ENCODE data around the gene TST.

The TST gene

DNA sequence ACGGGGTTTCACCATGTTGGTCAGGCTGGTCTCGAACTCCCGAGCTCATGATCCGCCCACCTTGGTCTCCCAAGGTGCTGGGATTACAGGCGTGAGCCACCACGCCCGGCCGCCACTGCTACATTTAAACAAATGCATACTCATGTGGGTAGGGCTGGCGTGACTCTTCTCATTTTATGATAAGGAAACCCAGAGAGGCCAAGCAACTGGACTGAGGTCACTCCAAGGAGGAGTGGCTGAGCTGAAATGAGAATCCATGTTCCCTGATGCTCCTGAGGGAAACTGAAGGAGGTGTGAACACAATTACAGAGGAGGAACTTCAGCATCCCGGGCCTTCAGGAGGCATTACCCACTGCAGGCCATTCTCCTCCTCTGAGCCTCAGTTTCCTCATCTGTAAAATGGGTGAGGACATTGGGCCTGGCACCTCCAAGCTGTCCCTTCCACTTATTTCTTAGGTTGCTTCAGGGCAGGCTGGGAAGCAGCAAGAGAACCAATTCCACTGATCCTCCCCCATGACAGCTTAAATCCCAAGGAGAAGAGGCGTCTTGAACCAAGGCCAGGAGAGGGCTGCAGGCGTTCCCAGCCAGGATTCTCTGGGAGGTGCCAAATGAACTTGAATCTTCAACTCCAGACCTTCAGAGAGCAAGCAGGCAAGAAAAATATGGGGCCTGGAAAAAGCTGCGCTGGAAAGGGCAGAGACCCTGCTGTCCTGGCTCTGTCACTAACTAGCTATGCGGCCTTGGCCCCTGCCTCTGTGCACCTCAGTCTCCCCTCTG is 2.9 kb downstream of the TST start:
- DNase-seq (ENCODE audit: extremely low read depth, insufficient read length): no peak
- no peak for TF ChIP-seq CTCF (IDR thresholded peaks at IDR 0.05; ENCODE audit: insufficient read depth, low read length, poor library complexity, severe bottlenecking)
- no peak overlapping the region for H3K4me3 ChIP-seq (replicated peaks; ENCODE audit: low read depth, low read length)

GRCh38 chr22:37015587-37015878 is 3.7 kb downstream of the TST start:
- Histone ChIP-seq H3K36me3 (ENCODE audit: control insufficient read depth, insufficient read depth, low read length) (no peaks in the 10 kb centered on the region; the same call in 1 of the 2 replicates), H3K27me3 (replicated peaks; ENCODE audit: control insufficient read depth, insufficient read depth, low read length) (no peaks in the 10 kb centered on the region), H3K4me3 (replicated peaks; ENCODE audit: low read depth, low read length) (no peak overlapping the region)
- DNase-seq (ENCODE audit: extremely low read depth, insufficient read length): no peak
- TF ChIP-seq CTCF (IDR thresholded peaks at IDR 0.05; ENCODE audit: insufficient read depth, low read length, poor library complexity, severe bottlenecking): no peak

More for the DNA sequence above, 2.9 kb downstream of the TST start:
- no peaks in the 10 kb centered on the region for H3K27me3 ChIP-seq (replicated peaks; ENCODE audit: control insufficient read depth, insufficient read depth, low read length)
- no peaks in the 10 kb centered on the region; the same call in 1 of the 2 replicates for H3K36me3 ChIP-seq (ENCODE audit: control insufficient read depth, insufficient read depth, low read length)

GRCh38 chr22:37014835-37015586 is 4.2 kb downstream of the TST start:
- no peak for TF ChIP-seq CTCF (IDR thresholded peaks at IDR 0.05; ENCODE audit: insufficient read depth, low read length, poor library complexity, severe bottlenecking)
- H3K27me3 ChIP-seq (replicated peaks; ENCODE audit: control insufficient read depth, insufficient read depth, low read length): no peaks in the 10 kb centered on the region
- no peak for DNase-seq (ENCODE audit: extremely low read depth, insufficient read length)
- H3K36me3 ChIP-seq (ENCODE audit: control insufficient read depth, insufficient read depth, low read length): no peaks in the 10 kb centered on the region; the same call in 1 of the 2 replicates
- H3K4me3 ChIP-seq (replicated peaks; ENCODE audit: low read depth, low read length): no peak overlapping the region

DNA sequence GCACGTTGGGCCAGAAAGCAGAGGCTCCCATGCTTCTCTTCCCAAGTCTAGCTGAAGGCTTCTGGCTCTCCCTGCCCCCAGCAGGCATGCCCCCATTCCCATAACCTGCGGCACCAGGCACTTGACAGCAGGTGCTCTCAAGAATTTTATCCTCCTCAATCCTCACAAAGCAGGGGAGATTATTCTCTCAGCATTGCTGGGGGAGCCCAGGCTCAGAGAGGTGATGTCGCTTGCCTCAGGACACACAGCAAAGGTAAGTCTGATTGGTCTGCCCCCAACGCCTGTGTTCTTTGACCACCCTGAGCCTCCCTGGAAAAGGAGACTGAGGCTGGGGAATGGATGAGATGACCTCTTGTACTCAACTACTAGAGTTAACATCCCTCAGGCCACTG is 4.8 kb downstream of the TST start:
- no peak for DNase-seq (ENCODE audit: extremely low read depth, insufficient read length)
- no peak for TF ChIP-seq CTCF (IDR thresholded peaks at IDR 0.05; ENCODE audit: insufficient read depth, low read length, poor library complexity, severe bottlenecking)
- H3K27me3 ChIP-seq (replicated peaks; ENCODE audit: control insufficient read depth, insufficient read depth, low read length): no peaks in the 10 kb centered on the region
- no peak overlapping the region for H3K4me3 ChIP-seq (replicated peaks; ENCODE audit: low read depth, low read length)
- H3K36me3 ChIP-seq (ENCODE audit: control insufficient read depth, insufficient read depth, low read length): no peaks in the 10 kb centered on the region; the same call in 1 of the 2 replicates

DNA sequence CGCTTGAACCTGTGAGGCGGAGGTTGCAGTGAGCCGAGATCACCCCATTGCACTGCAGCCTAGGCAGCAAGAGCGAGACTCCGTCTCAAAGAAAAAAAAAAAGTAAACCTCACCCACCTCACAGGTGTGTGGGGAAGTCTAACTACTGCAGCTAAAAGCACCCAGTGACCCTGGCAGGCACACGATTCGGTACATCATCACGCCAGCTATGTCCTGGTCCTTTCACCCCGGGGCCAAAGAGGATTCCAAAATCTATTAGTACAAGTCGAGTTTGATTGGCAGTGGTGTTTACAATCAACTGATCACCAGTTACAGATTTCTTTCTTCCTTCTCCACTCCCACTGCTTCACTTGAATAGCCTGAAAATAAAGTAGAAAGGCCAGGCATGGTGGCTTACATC is 6.3 kb downstream of the TST start:
- DNase-seq (ENCODE audit: extremely low read depth, insufficient read length): no peak
- TF ChIP-seq CTCF (IDR thresholded peaks at IDR 0.05; ENCODE audit: insufficient read depth, low read length, poor library complexity, severe bottlenecking): no peak
- H3K36me3 ChIP-seq (ENCODE audit: control insufficient read depth, insufficient read depth, low read length): no peaks in the 10 kb centered on the region; the same call in 1 of the 2 replicates
- no peak overlapping the region for H3K4me3 ChIP-seq (replicated peaks; ENCODE audit: low read depth, low read length)
- H3K27me3 ChIP-seq (replicated peaks; ENCODE audit: control insufficient read depth, insufficient read depth, low read length): no peaks in the 10 kb centered on the region
